ENCODE data around the gene ADAMTS16.

Gene ADAMTS16

GRCh38 chr5:5221724-5222123 is 81.6 kb downstream of the ADAMTS16 start:
- DNase-seq (ENCODE audit: low spot score): no peak

- DNase-seq (ENCODE audit: low spot score): peak; percentile 57
These were observed 91.4 kb downstream of the ADAMTS16 start for GRCh38 chr5:5231576-5231975.

DNA sequence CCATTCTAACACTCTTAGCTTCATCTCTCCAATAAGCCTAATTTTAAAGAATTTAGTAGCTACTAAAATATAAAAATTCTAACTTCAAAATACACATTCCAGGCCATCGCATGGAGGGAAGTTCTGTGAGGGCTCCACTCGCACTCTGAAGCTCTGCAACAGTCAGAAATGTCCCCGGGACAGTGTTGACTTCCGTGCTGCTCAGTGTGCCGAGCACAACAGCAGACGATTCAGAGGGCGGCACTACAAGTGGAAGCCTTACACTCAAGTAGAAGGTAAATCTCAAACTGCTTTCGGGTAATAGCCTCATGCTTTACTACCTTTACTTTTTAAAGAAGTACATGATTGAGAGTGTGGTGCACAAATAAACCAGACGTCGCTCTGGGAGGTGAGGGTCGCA is 94.8 kb downstream of the ADAMTS16 start:
- DNase-seq (ENCODE audit: low spot score): no peak

DNA sequence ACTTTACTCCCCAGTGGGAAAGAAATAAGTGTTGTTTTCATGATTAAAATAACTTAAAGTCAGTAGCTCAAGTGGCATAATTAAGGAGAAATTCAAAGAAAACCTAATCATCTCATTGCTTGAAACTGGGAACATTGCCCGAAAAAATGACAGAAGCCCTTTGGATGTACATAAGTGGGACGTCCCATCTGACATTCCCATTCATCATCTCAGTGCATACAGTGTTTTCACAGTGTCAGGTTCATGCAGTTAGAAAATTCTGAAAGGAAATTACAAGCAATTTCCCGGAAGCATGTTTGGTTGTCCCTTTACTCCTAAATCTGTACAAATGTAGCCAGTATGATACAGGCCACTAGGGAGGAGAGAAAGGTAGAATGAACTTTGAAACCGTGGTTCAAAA is 95.6 kb downstream of the ADAMTS16 start:
- no peak for DNase-seq (ENCODE audit: low spot score)

GRCh38 chr5:5239191-5239590 is 99.1 kb downstream of the ADAMTS16 start:
- no peak for DNase-seq (ENCODE audit: low spot score)

DNA sequence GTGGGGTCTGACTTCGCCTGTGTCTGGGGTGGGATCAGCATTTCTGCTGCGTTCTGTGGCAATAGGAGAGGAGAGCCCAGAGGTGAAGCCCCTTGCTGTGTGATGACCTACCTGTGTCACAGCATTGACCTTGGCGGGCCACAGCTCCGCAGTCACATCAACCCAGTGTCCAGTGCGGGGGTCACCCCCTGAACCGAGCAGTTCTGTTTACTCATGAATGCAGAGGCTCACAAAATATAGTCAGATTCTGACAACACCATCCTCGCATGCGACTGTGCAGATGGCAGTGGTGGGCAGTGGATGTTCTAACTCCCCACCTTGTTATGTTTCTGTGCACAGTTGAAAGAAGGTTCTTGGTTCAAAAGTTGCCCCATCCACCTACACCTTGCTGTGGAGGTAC is 100.1 kb downstream of the ADAMTS16 start:
- no peak for DNase-seq (ENCODE audit: low spot score)

GRCh38 chr5:5242056-5242455 is 101.9 kb downstream of the ADAMTS16 start:
- DNase-seq (ENCODE audit: low spot score): no peak

- no peak for DNase-seq (ENCODE audit: low spot score)
These were observed 106.6 kb downstream of the ADAMTS16 start for GRCh38 chr5:5246736-5247135.

GRCh38 chr5:5250758-5251157 is 110.6 kb downstream of the ADAMTS16 start:
- DNase-seq (ENCODE audit: low spot score): no peak

DNA sequence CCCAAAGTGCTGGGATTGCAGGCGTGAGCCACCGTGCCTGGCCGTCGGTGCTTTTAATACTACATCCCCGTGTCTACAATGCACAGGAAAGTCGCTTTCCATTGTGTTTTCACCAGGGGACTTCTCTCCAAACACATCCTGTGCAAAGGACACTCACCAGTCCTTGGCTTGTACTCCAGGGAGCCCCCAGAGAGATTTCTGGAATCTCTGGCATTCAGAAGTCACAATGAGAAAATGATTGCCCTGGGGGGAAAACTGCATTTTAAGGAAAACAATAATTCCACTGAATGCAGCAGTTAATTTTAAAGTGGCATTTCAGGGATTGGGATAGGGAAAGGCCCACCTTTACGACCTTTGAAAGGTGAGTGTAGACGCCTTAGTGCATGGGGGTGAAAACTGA is 112.0 kb downstream of the ADAMTS16 start:
- no peak for DNase-seq (ENCODE audit: low spot score)

DNA sequence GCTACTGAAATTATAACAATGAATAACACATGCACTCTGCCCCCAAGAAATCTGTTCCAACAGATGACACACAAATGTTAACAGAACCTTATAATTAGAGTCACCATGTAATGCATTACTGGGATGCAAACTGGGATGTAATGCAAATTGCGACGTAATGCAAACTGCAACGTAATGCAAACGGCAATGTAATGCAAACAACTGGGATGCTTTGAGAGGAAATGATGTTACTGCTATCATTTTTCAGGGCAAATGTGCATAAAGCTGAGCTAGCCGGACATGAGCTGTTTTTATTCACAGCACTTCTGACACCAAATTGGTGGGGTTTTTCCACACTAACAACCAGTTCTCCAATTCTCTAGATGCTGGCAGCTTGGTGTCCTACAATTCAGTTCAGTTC is 117.2 kb downstream of the ADAMTS16 start:
- DNase-seq (ENCODE audit: low spot score): no peak

DNA sequence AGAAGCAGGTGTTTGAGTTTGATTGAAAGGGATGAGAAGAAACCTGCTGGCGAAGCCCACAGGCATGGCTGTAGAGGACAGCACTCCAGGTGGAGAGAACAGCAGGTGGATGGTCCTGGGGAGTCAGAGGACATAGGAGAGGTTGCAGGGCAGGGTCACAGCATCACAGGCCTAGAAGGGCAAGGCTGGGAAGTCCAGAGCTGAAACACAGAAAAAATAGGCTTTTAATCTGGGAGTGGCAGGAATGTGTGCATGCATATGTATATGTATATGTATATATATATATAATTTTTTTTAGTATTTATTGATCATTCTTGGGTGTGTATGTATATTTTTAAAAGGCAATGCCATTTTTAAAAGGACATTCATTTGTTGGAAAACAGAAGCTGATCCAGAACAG is 118.4 kb downstream of the ADAMTS16 start:
- no peak for DNase-seq (ENCODE audit: low spot score)

DNA sequence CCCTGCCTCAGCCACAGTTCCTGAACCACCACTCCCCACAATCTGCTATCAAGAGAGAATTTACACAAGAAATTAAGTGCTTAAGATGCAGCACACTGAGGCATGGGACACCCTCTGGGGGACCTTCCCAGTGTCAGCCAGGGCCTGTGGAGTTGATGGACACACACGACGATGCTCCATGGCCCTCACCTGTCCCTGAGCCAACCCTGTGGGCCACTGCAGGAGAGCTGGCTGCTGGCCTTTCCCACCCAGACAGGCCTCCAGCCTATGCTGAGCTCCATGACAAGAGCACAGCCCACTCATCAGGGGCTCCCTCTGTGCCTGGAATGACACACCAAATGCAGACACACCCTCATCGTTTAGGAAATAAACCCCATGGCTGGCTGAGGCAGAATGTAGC is 124.6 kb downstream of the ADAMTS16 start:
- no peak for DNase-seq (ENCODE audit: low spot score)

- no peak for DNase-seq (ENCODE audit: low spot score)
These were observed 126.2 kb downstream of the ADAMTS16 start for GRCh38 chr5:5266297-5266696.

DNA sequence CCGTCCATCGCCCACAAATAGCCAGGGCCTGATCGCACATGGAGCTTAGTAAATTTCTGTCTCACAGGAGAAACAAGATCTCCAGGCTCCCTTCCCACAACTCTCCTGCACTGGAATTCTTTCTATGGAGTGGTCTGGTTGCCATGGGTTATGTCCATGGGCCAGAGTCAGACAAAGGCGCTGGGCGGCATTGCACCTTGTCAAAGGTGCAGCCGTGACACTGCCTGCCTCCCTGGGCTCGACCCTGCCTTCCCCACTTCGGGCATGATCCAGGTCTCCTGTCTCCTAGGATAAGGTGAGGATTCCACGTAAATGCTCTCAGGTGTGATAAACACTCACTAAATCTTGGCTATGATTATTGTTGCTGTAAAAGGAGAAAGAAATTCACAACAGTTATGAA is 130.0 kb downstream of the ADAMTS16 start:
- DNase-seq (ENCODE audit: low spot score): no peak

DNA sequence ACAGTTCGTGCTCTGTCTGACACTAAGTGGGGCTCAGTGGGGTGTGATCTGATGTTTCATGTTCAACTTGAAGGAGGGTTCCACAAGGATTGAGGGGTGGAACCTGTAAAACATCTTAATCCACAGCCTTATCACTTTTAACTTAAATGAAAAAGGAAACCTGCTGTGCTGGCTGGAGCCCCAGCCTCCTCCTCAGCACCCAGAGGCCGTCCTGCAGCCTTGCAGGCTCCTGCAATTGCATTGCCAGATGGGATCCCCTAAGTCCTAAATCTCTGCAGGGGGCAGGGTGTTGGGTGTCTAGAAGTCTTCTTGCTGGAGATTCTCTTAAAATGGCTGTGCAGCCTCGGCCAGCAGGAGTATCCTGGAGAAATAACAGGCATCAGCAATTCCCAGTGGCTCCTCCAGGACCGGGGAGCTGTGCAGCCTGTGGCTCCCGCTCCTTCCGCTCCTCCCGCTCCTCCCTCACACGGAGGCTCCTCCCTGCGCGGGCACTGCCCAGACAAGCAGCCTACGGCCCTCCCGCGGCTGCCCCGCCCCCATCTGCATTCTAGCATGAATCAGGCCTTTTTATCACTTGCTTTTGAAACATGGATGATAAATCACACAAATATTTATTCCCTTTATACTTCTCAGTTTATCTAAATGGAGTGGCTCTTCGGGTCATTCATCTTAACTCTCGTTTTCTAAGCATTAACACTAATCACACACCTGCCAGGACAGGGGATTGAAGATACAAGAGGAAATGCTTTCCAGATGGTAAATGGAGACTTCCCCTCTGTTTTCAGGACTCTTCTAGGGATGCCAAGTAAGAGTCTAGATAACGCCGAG is 131.0 kb downstream of the ADAMTS16 start:
- peak; percentile 88 for DNase-seq (ENCODE audit: low spot score)

- peak; percentile 52 for DNase-seq (ENCODE audit: low spot score)
These were observed 131.7 kb downstream of the ADAMTS16 start for GRCh38 chr5:5271786-5272321.

DNA sequence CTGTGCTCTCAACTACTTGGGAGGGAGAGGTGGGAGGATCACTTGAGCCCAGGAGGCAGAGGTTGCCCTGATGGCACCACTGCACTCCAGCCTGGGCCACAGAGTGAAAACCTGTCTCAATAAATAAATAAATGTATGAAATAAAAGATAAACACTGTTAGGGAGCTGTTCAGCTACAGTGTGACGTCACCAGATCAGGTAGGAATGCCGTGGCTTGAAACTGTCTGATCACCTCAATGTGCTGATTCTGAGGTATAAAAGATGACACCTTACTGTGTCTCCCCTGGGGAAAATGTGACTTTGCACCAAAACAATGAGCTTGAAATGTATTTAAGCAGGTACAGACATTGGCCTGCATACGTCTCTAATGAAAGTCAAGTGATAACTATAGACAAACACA is 133.3 kb downstream of the ADAMTS16 start:
- DNase-seq (ENCODE audit: low spot score): no peak

- no peak for DNase-seq (ENCODE audit: low spot score)
These were observed 133.8 kb downstream of the ADAMTS16 start for GRCh38 chr5:5273976-5274375.

- DNase-seq (ENCODE audit: low spot score): no peak
These were observed 135.1 kb downstream of the ADAMTS16 start for GRCh38 chr5:5275211-5275610.

DNA sequence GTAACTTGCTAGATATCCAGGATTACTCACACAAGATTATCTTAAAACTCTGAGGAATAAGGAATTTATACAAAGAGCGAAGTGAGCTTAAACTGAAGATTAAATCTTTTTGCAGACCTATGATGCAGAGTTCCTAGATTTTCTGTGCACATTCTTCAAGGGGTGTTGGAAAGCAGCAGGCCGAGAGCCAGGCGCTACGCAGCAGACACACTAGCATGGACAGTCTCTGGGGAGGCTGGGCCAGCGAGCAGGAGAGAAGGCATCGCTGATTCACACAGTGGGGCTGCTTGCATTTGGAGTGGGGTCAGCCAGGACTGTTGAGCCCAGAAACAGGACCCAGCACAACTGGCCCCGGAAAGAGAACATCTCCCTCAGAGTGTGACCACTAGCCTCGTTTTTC is 136.3 kb downstream of the ADAMTS16 start:
- peak; percentile 43 for DNase-seq (ENCODE audit: low spot score)

DNA sequence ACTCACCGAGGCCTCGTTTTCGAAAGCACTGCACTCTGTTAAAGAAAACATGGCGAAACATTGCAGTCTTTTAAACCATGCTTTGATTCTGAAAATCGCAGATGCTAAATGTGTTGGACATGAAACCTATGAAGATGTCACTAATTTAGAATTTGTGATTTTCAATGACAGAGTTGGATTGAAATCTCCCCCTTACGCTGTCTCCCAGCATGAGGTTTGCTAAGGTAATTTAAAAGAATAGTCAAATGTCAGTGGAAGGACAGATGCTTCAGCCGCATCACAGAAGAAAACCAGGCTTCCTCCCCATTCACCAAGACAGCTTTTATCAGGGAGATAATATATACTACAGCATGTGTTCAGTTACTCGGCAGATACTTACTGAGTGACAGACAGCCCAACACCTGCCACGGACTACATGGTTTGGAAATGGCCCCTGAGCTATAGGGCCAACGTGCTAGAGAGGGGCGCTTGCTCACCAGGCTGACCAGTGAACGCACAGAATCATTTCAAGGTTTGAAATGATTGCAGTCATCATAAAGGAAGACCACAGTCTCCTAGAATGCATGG is 136.9 kb downstream of the ADAMTS16 start:
- DNase-seq (ENCODE audit: low spot score): peak; percentile 80

GRCh38 chr5:5278201-5278814 is 138.2 kb downstream of the ADAMTS16 start:
- DNase-seq (ENCODE audit: low spot score): no peak
